ENCODE data around the gene FAM117A. TPM values are rescaled to one million over a fixed set of nuclear protein-coding genes. Genes with fewer than 3 reads are reported as not detected.
"Not testable (repeated sequence)": the region's sequence is repeated elsewhere in the genome, so short reads cannot be mapped to it uniquely, and the experiment has no call there.

The FAM117A gene
- total RNA-seq, 1 experiment from 2014 or later: 9.7 TPM

- Histone ChIP-seq H2AFZ (ENCODE audit: low read length) (no peak overlapping the region), H3K27ac (ENCODE audit: low read length) (no peak overlapping the region), H3K27me3 (ENCODE audit: low read length) (no peaks in the 10 kb centered on the region), H3K4me2 (ENCODE audit: low read length) (no peak overlapping the region), H3K9me3 (ENCODE audit: low read length) (no peaks in the 10 kb centered on the region), H3K4me3 (ENCODE audit: low read length) (no peak overlapping the region), H3K79me2 (ENCODE audit: low read length) (no peaks in the 10 kb centered on the region), H3K4me1 (ENCODE audit: insufficient read depth, low read length) (no peaks in the 10 kb centered on the region), H4K20me1 (ENCODE audit: low read length) (no peaks in the 10 kb centered on the region), H3K9me2 (replicated peaks; ENCODE audit: low read length) (no peaks in the 10 kb centered on the region), H3K9ac (ENCODE audit: low read length) (no peak overlapping the region), H3K36me3 (ENCODE audit: low read depth, low read length) (no peaks in the 10 kb centered on the region), H3F3A (ENCODE audit: low read length, unreplicated experiment) (no peaks in the 10 kb centered on the region)
- no peak for TF ChIP-seq EZH2 (IDR thresholded peaks at IDR 0.05; ENCODE audit: low read length, unreplicated experiment)
- no peak for TF ChIP-seq CTCF (conservative IDR thresholded peaks at IDR 0.05; ENCODE audit: low read depth, low read length)
- no peak for TF ChIP-seq EZH2phosphoT487 (IDR thresholded peaks at IDR 0.05; ENCODE audit: borderline replicate concordance, low read length)
- no peak for DNase-seq
- intact Hi-C loops (cut with micrococcal nuclease): no loop called here
- no TSS peak for BruUV-seq (replicated peaks)
- ChIA-PET CTCF (no interaction called here), POLR2A (ENCODE audit: unreplicated experiment) (no interaction called here)
- no peak for ATAC-seq
Observed at GRCh38 chr17:49728425-49728824, 35.5 kb downstream of the FAM117A start.

GRCh38 chr17:49727380-49727779 lies 36.6 kb downstream of the FAM117A start:
- Histone ChIP-seq H3K4me3 (ENCODE audit: low read length) (no peak overlapping the region), H4K20me1 (ENCODE audit: low read length) (no peaks in the 10 kb centered on the region), H3K27ac (ENCODE audit: low read length) (no peak overlapping the region), H3K4me2 (ENCODE audit: low read length) (no peak overlapping the region), H3K27me3 (ENCODE audit: low read length) (no peaks in the 10 kb centered on the region), H3K9ac (ENCODE audit: low read length) (no peak overlapping the region), H3K36me3 (ENCODE audit: low read depth, low read length) (no peaks in the 10 kb centered on the region), H3K79me2 (ENCODE audit: low read length) (no peaks in the 10 kb centered on the region), H3K4me1 (ENCODE audit: insufficient read depth, low read length) (no peaks in the 10 kb centered on the region), H2AFZ (ENCODE audit: low read length) (no peak overlapping the region), H3F3A (ENCODE audit: low read length, unreplicated experiment) (no peaks in the 10 kb centered on the region), H3K9me3 (ENCODE audit: low read length) (no peaks in the 10 kb centered on the region), H3K9me2 (replicated peaks; ENCODE audit: low read length) (no peaks in the 10 kb centered on the region)
- CTCF ChIA-PET: no interaction called here
- DNase-seq (no peak), ATAC-seq (no peak)
- BruUV-seq (replicated peaks): no TSS peak
- intact Hi-C loops (cut with micrococcal nuclease): no loop called here
- POLR2A ChIA-PET (ENCODE audit: unreplicated experiment): no interaction called here
- no peak for TF ChIP-seq EZH2phosphoT487 (IDR thresholded peaks at IDR 0.05; ENCODE audit: borderline replicate concordance, low read length)
- TF ChIP-seq CTCF (conservative IDR thresholded peaks at IDR 0.05; ENCODE audit: low read depth, low read length): no peak
- no peak for TF ChIP-seq EZH2 (IDR thresholded peaks at IDR 0.05; ENCODE audit: low read length, unreplicated experiment)

DNA sequence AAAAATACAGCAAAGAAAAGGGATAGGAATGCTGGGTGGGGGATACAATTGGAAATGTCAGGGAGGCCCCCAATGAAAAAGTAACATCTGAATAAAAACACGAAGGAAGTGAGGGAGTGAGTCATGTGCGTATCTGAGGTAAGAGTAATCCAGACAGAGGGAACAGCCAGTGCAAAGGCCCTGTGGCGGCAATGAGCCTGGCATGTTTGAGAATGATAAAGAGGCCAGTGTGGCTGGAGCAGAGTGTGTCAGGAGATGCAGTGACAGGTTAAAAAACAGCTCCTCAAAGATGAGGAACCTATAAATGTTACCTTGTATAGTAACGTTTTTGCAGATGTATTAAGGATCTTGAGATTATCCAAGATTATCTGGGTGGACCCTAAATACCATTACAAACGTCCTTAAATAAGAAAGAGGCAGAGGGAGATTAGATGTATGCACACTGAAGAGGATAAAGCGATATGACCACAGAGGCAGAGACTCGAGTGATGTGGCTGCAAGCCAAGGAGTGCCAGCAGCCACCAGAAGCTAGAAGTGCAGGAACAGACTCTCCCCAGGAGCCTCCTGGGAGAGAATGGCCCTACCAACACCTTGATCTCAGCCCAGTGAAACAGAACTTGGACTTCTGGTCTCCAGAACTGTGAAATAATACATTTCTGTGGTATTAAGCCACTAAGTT lies 38.3 kb downstream of the FAM117A start:
- Histone ChIP-seq H3K9me3 (ENCODE audit: low read length) (no peaks in the 10 kb centered on the region), H3K4me3 (ENCODE audit: low read length) (no peak overlapping the region), H3K36me3 (ENCODE audit: low read depth, low read length) (no peaks in the 10 kb centered on the region), H3K27ac (ENCODE audit: low read length) (no peak overlapping the region), H3K9me2 (replicated peaks; ENCODE audit: low read length) (no peaks in the 10 kb centered on the region), H3F3A (ENCODE audit: low read length, unreplicated experiment) (no peaks in the 10 kb centered on the region), H3K4me2 (ENCODE audit: low read length) (no peak overlapping the region), H3K9ac (ENCODE audit: low read length) (no peak overlapping the region), H3K79me2 (ENCODE audit: low read length) (no peaks in the 10 kb centered on the region), H4K20me1 (ENCODE audit: low read length) (no peaks in the 10 kb centered on the region), H3K4me1 (ENCODE audit: insufficient read depth, low read length) (no peaks in the 10 kb centered on the region), H2AFZ (ENCODE audit: low read length) (no peak overlapping the region), H3K27me3 (ENCODE audit: low read length) (no peaks in the 10 kb centered on the region)
- BruUV-seq (replicated peaks): no TSS peak
- intact Hi-C loops (cut with micrococcal nuclease): no loop called here
- CTCF ChIA-PET: no interaction called here
- TF ChIP-seq EZH2phosphoT487 (IDR thresholded peaks at IDR 0.05; ENCODE audit: borderline replicate concordance, low read length) (no peak), EZH2 (IDR thresholded peaks at IDR 0.05; ENCODE audit: low read length, unreplicated experiment) (no peak), CTCF (conservative IDR thresholded peaks at IDR 0.05; ENCODE audit: low read depth, low read length) (no peak)
- POLR2A ChIA-PET (ENCODE audit: unreplicated experiment): no interaction called here
- no peak for DNase-seq
- ATAC-seq: no peak

DNA sequence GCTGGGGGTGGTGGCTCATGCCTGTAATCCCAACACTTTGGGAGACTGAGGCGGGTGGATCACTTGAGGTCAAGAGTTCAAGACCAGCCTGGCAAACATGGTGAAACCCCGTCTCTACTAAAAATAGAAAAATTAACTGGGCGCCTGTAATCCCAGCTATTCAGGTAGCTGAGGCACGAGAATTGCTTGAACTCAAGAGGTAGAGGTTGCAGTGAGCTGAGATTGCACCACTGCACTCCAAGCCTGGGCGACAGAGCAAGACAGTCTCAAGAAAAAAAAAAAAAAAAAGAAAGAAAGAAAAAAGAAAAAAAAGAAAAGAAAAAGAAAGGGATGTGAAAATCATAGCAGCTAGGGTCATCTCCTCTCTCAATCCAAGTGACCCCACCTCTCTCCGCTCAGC lies 39.4 kb downstream of the FAM117A start:
- POLR2A ChIA-PET (ENCODE audit: unreplicated experiment); CTCF ChIA-PET; H3K9ac ChIP-seq (ENCODE audit: low read length): not testable (repeated sequence)

More for the DNA sequence above, 39.4 kb downstream of the FAM117A start:
- H4K20me1 ChIP-seq (ENCODE audit: low read length); DNase-seq; H3K27me3 ChIP-seq (ENCODE audit: low read length); H3K9me2 ChIP-seq (replicated peaks; ENCODE audit: low read length); H3K9me3 ChIP-seq (ENCODE audit: low read length); H3K79me2 ChIP-seq (ENCODE audit: low read length); H3K4me1 ChIP-seq (ENCODE audit: insufficient read depth, low read length); BruUV-seq (replicated peaks); H3K36me3 ChIP-seq (ENCODE audit: low read depth, low read length); H3K4me3 ChIP-seq (ENCODE audit: low read length); ATAC-seq; H3K27ac ChIP-seq (ENCODE audit: low read length); intact Hi-C loops (cut with micrococcal nuclease); H2AFZ ChIP-seq (ENCODE audit: low read length); H3K4me2 ChIP-seq (ENCODE audit: low read length); H3F3A ChIP-seq (ENCODE audit: low read length, unreplicated experiment): not testable (repeated sequence)

Measured in PC-3 (cell line).